Parathyroid adenoma (tissue), 2 donors: ENCODE measurements around the gene UBAC1.

Experiments used
- H2AFZ ChIP-seq: fragments of 300-600 bp; sonication (generic); one replicate; pipeline ENCODE4 v1.7.0; 2017; ENCODE audit warnings: antibody characterized with exemption, mild to moderate bottlenecking
- H3K27ac ChIP-seq: fragments of 300-600 bp; sonication (generic); one replicate; pipeline ENCODE4 v1.7.0; 2017
- H3K27me3 ChIP-seq: fragments of 300-600 bp; sonication (generic); one replicate; pipeline ENCODE4 v1.7.0; 2017; ENCODE audit warnings: low read length; ENCODE audit not compliant: control insufficient read depth, insufficient read depth
- H3K36me3 ChIP-seq: fragments of 300-600 bp; sonication (generic); one replicate; pipeline ENCODE4 v1.7.0; 2017; ENCODE audit warnings: low read length; ENCODE audit not compliant: control insufficient read depth, insufficient read depth
- H3K4me1 ChIP-seq: fragments of 300-600 bp; sonication (generic); one replicate; pipeline ENCODE4 v1.7.0; 2017; ENCODE audit warnings: control low read depth
- H3K4me2 ChIP-seq: fragments of 300-600 bp; sonication (generic); one replicate; pipeline ENCODE4 v1.7.0; 2017; ENCODE audit warnings: low read length
- H3K4me3 ChIP-seq: fragments of 300-600 bp; sonication (generic); one replicate; pipeline ENCODE4 v1.7.0; 2017; ENCODE audit warnings: low read depth, low read length
- H3K79me2 ChIP-seq: fragments of 300-600 bp; sonication (generic); one replicate; pipeline ENCODE4 v1.7.0; 2017; ENCODE audit warnings: control low read depth
- H3K9ac ChIP-seq: fragments of 300-600 bp; sonication (generic); one replicate; pipeline ENCODE4 v1.7.0; 2017; ENCODE audit warnings: mild to moderate bottlenecking
- H3K9me3 ChIP-seq: fragments of 300-600 bp; sonication (generic); one replicate; pipeline ENCODE4 v1.7.0; 2017; ENCODE audit warnings: low read length; ENCODE audit not compliant: control insufficient read depth
- TF ChIP-seq, protein P1 (sequence below): fragments of 300-600 bp; sonication (generic); IDR thresholded peaks from one replicate; pipeline ENCODE4 v1.7.0; 2017; ENCODE audit warnings: antibody characterized with exemption, mild to moderate bottlenecking
- donor health status: primary hyperparathyroidism.

UBAC1 gene

DNA sequence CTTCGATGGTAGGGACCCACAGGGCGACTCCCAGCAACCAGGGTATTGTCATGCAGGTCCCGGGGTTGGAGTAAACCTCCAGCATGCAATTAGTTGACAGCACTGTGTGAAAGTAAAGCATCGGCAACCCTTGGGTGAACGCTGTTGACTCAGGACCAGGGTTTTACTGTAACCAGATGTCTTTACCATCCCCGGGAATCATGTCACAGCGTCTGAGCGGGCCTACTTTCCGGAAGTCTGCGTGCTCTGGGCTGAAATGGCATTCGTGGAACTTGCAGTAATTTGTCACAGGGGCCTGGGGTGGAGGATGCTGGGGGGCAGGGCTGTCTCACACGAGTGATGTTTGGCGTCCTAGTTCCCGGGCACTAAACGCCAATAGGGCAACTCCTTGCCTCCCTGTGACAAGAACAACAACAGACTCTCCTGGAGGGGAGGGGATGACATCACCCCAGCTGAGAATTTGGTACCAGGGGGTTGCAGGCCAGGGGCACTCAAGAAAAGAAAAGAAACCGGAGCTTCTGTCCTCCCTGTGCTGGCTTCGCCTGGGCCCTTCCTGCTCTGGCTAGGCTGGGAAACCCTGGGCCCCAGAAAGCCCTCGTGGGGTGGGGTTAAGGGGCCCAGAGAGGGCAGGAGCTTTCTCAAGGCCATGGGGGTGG is 10.1 kb upstream of the UBAC1 start:
- H3K4me2 ChIP-seq = no peak overlapping the region
- no peaks in the 10 kb centered on the region for H3K79me2 ChIP-seq
- no peak overlapping the region for H3K4me3 ChIP-seq
- no peaks in the 10 kb centered on the region for H3K36me3 ChIP-seq
- no peaks in the 10 kb centered on the region for H3K4me1 ChIP-seq
- TF ChIP-seq, protein P1, sequence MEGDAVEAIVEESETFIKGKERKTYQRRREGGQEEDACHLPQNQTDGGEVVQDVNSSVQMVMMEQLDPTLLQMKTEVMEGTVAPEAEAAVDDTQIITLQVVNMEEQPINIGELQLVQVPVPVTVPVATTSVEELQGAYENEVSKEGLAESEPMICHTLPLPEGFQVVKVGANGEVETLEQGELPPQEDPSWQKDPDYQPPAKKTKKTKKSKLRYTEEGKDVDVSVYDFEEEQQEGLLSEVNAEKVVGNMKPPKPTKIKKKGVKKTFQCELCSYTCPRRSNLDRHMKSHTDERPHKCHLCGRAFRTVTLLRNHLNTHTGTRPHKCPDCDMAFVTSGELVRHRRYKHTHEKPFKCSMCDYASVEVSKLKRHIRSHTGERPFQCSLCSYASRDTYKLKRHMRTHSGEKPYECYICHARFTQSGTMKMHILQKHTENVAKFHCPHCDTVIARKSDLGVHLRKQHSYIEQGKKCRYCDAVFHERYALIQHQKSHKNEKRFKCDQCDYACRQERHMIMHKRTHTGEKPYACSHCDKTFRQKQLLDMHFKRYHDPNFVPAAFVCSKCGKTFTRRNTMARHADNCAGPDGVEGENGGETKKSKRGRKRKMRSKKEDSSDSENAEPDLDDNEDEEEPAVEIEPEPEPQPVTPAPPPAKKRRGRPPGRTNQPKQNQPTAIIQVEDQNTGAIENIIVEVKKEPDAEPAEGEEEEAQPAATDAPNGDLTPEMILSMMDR = no peak
- H3K27ac ChIP-seq = no peak overlapping the region
- no peak overlapping the region for H3K9ac ChIP-seq
- H3K9me3 ChIP-seq = no peaks in the 10 kb centered on the region
- no peak overlapping the region for H2AFZ ChIP-seq
- H3K27me3 ChIP-seq = no peaks in the 10 kb centered on the region

DNA sequence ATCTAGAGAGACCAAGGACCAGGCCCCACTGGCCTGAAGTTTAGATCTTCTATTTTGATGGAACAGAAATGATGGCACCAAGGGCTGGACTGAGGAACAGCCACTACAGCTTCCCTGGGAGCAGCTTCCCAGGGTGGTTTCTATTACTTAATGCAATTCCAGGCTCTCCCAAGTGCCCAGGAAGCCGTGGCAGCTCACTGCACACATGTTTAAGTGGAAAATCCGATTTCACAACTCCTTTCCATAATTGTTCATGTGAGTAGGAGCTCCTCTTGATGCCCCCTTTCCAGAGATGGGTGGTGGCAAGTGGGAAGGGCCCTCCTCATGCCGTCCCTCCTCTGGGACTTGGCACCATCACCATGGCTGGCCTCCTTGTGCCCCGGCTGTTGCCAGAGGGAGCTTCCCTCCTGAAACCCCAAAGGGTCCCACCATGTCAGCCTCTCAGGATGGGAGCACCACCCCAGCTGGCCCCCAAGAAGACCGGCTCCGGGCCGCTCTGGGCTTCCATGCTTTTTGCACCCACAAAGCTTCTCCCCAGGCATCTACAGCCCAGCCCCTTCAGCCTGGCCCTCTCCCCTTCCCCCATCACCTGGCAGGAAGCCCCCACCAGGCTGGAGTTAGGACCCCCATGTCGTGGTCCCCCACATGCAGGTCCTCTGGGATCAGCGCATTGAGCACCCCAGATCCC is 9.1 kb upstream of the UBAC1 start:
- Histone ChIP-seq H3K36me3 (no peaks in the 10 kb centered on the region), H2AFZ (no peak overlapping the region), H3K9ac (no peak overlapping the region), H3K9me3 (no peaks in the 10 kb centered on the region), H3K79me2 (no peaks in the 10 kb centered on the region), H3K4me2 (no peak overlapping the region), H3K4me1 (no peaks in the 10 kb centered on the region), H3K27me3 (no peaks in the 10 kb centered on the region), H3K27ac (no peak overlapping the region), H3K4me3 (no peak overlapping the region)
- TF ChIP-seq, protein P1 = no peak

DNA sequence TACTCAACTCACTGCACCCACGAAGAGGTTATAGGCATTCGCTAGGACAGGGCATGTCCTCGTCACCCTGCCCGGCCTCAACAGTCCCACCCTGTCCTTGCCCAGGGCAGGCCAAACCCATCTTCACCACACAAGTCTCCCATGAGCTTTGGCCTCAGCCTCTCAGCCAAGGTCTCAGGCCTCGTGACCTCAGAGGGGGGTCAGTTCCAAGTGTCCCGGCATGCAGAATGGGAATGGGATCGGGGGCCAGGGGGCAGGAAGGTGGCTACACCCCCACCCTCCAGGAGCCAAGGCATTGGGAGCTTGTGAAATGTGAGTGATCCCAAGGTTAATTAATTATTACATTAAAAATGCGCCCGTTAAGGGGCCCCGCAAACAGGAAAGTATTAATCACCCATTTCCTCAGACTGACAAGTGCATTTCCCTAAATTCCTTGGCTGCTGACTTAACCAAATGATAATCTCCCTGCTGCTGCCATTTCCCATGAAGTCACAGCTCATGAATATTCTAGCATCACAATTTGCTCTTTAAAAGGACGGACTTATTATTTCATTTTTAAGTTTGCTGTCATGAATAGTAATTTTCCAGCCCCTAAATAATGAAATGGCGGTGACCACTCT is 8.0 kb upstream of the UBAC1 start:
- TF ChIP-seq, protein P1 = no peak
- no peaks in the 10 kb centered on the region for H3K36me3 ChIP-seq

DNA sequence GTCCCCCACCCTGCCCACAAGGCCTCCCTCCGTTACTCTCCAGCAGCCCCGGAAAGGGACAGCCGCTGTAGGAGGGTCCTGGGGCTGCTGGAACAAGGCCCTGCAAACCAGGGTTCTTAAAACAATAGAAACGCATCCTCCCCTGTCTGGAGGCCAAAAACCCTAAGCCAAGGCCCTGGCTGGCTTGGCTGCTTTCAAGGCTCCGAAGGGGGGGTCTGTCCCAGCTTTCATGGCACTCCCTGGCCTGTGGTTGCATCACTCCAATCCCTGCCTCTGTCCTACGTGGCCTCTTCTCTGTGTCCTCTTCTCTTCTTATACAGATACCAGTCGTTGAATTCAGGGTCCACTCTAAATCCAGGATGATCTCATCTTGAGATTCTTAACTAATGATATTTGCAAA is 7.4 kb upstream of the UBAC1 start:
- Histone ChIP-seq H3K4me2 (no peak overlapping the region), H3K27me3 (no peaks in the 10 kb centered on the region), H3K27ac (no peak overlapping the region), H3K9me3 (no peaks in the 10 kb centered on the region), H3K36me3 (no peaks in the 10 kb centered on the region), H3K4me1 (no peaks in the 10 kb centered on the region), H3K79me2 (no peaks in the 10 kb centered on the region), H3K4me3 (no peak overlapping the region), H3K9ac (no peak overlapping the region), H2AFZ (no peak overlapping the region)
- TF ChIP-seq, protein P1 = no peak

More for the DNA sequence above, 8.0 kb upstream of the UBAC1 start:
- Histone ChIP-seq H3K4me2 (no peak overlapping the region), H2AFZ (no peak overlapping the region), H3K9ac (no peak overlapping the region), H3K9me3 (no peaks in the 10 kb centered on the region), H3K79me2 (no peaks in the 10 kb centered on the region), H3K4me3 (no peak overlapping the region), H3K27ac (no peak overlapping the region), H3K4me1 (no peaks in the 10 kb centered on the region), H3K27me3 (no peaks in the 10 kb centered on the region)
